GM12878 (cell line): ENCODE data around the gene KCNK4. TPM values are rescaled to one million over a fixed set of nuclear protein-coding genes. Genes with fewer than 3 reads are reported as not detected.

Source experiments
- CBX5 ChIP-seq: sonication (generic); IDR thresholded peaks from 2 replicates; pipeline ENCODE4 v1.6.1; 2016; ENCODE audit warnings: low read depth, moderate library complexity, mild to moderate bottlenecking, inconsistent platforms
- CREB1 ChIP-seq: IDR thresholded peaks from 2 replicates; pipeline ENCODE4 v1.6.1; 2012; ENCODE audit warnings: low read depth, mild to moderate bottlenecking, inconsistent platforms
- CREM ChIP-seq: IDR thresholded peaks from 2 replicates; pipeline ENCODE4 v1.6.1; 2014; ENCODE audit warnings: antibody characterized with exemption, low read depth
- HDGF ChIP-seq: fragments of 450-650 bp; IDR thresholded peaks from 2 replicates; pipeline ENCODE4 v1.6.1; 2016; ENCODE audit warnings: antibody characterized with exemption
- IRF4 ChIP-seq: IDR thresholded peaks from 2 replicates; pipeline ENCODE4 v1.6.1; 2011; ENCODE audit warnings: low read depth, low read length
- RELB ChIP-seq: fragments of 450-650 bp; IDR thresholded peaks from 2 replicates; pipeline ENCODE4 v1.6.1; 2017; ENCODE audit warnings: low read depth, mild to moderate bottlenecking, moderate library complexity
- TCF12 ChIP-seq: IDR thresholded peaks from 2 replicates; pipeline ENCODE4 v1.6.1; 2011; ENCODE audit warnings: low read depth, mild to moderate bottlenecking, low read length
- ZNF687 ChIP-seq: fragments of 450-650 bp; IDR thresholded peaks from 2 replicates; pipeline ENCODE4 v1.6.1; 2017; ENCODE audit warnings: mild to moderate bottlenecking, moderate library complexity
- polyA plus RNA-seq, 11 experiments: library from polyadenylated mRNA; depleted of rRNA in 4 of 11; unstranded in 6 of 11; stranded (reverse) in 5 of 11; fragments of >200 nt; fragmentation: Nextera tagmentation in 4 of 11; fragmentation: Illumina TruSeq in 1 of 11; extraction: Ambion mirVana in 4 of 11; extraction: Trizol in 1 of 11; gene quantifications; 1 replicate in 1 of 11; 2 replicates in 10 of 11; pipeline versions ENCODE4 v1.2.1 to v1.2.3, GENCODE V29; 2011 to 2016; ENCODE audit warnings: inconsistent platforms in 2 of 11, missing spikeins in 2 of 11, low read depth in 1 of 11
- total RNA-seq, 4 experiments: library from RNA; depleted of rRNA in 3 of 4; stranded (reverse); fragments of >200 nt in 3 of 4; fragmentation: Illumina TruSeq in 1 of 4; extraction: Trizol in 1 of 4; gene quantifications; 2 replicates each; pipeline versions ENCODE4 v1.2.1 to v1.2.3, GENCODE V29; 2013 to 2021
- TF ChIP-seq, protein P1 (sequence below): fragments of 450-650 bp; IDR thresholded peaks from 2 replicates; pipeline ENCODE4 v1.6.1; 2017; ENCODE audit warnings: mild to moderate bottlenecking, low read depth, inconsistent platforms; ENCODE audit not compliant: poor library complexity, severe bottlenecking

Gene KCNK4
- total and polyA plus RNA-seq, 10 of the 15 experiments (the other 5 are each of a cell fraction or from before 2014, with no cell fraction given), result 0.04 TPM; not detected in 9

- TF ChIP-seq, protein P1, sequence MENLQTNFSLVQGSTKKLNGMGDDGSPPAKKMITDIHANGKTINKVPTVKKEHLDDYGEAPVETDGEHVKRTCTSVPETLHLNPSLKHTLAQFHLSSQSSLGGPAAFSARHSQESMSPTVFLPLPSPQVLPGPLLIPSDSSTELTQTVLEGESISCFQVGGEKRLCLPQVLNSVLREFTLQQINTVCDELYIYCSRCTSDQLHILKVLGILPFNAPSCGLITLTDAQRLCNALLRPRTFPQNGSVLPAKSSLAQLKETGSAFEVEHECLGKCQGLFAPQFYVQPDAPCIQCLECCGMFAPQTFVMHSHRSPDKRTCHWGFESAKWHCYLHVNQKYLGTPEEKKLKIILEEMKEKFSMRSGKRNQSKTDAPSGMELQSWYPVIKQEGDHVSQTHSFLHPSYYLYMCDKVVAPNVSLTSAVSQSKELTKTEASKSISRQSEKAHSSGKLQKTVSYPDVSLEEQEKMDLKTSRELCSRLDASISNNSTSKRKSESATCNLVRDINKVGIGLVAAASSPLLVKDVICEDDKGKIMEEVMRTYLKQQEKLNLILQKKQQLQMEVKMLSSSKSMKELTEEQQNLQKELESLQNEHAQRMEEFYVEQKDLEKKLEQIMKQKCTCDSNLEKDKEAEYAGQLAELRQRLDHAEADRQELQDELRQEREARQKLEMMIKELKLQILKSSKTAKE, result no peak
- 0 out of 2 replicates have a peak, but pooled peaks have one; percentile 22 for TF ChIP-seq TCF12
- TF ChIP-seq CBX5, result no peak
- no peak for TF ChIP-seq CREB1
- TF ChIP-seq CREM, result 0 out of 2 replicates have a peak, but pooled peaks have one; percentile 7
- peak; percentile 28; the same call in 1 of the 2 replicates for TF ChIP-seq HDGF
- TF ChIP-seq IRF4, result no peak
- TF ChIP-seq ZNF687, result peak; percentile 79
- TF ChIP-seq RELB, result no peak
Observed at GRCh38 chr11:64259533-64260067, 31.5 kb upstream of the KCNK4 start (continued).
